T-helper 1 cell treated with Interleukin-12 subunit alpha and Interleukin-12 subunit beta and Interleukin-4 antibody, amounts not matched to agents 30 ng/mL and 1 ng/mL, for 36 hours (primary cell): Measurements from ENCODE around the gene JARID2. TPM values are rescaled to one million over a fixed set of nuclear protein-coding genes. Genes with fewer than 3 reads are reported as not detected.

ENCODE experiments used
- intact Hi-C: fragments of 100-400 bp; cut with micrococcal nuclease; formaldehyde crosslinking; loops from one replicate; pipeline ENCODE4 v1.15.1; 2024
- total RNA-seq: library from RNA; stranded (reverse); gene quantifications from 2 replicates; pipeline ENCODE4 v1.2.3, GENCODE V29; 2022

JARID2 gene
- total RNA-seq, 1 donor from 2014 or later, result 40.3 TPM

DNA sequence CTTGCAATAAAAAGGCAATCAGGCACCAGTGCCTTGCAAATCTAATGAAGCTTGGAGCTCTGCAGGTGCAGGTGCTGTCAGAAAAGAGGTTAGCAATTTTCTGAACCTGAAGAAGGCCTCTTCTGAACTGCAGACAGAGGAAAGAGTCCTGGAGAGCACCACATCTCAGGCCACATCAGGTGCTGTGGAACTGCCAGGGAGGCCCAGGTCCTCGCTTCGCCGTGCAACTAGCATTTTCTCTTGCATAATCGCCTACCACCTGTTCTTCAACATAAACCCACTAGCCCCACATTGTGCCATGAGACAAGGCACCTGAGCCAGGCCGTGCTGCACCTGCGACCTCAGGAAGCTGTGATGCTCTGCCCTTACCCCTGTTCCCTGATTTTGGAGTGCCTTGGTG, 229.4 kb downstream of the JARID2 start:
- intact Hi-C loops, result no loop called here

DNA sequence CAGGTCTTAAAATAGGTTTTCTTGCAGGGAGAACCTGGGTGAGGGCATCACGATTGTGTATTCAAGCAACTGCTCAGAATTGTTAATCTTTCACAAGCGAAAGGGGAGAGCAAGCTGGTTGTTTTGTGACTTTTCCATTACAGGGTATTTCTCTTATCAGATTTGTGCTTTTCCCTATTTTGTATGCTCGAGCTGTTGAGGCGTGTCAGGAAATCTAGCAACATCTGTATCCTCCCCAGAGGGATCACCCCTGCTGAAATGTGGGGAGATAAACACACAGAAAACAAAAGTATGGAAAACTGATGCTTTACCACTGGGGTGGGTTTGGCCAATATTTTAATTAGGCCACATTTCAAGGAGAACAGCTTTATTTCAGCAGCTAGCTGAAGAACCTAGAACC, 230.0 kb downstream of the JARID2 start:
- intact Hi-C loops, result no loop called here

DNA sequence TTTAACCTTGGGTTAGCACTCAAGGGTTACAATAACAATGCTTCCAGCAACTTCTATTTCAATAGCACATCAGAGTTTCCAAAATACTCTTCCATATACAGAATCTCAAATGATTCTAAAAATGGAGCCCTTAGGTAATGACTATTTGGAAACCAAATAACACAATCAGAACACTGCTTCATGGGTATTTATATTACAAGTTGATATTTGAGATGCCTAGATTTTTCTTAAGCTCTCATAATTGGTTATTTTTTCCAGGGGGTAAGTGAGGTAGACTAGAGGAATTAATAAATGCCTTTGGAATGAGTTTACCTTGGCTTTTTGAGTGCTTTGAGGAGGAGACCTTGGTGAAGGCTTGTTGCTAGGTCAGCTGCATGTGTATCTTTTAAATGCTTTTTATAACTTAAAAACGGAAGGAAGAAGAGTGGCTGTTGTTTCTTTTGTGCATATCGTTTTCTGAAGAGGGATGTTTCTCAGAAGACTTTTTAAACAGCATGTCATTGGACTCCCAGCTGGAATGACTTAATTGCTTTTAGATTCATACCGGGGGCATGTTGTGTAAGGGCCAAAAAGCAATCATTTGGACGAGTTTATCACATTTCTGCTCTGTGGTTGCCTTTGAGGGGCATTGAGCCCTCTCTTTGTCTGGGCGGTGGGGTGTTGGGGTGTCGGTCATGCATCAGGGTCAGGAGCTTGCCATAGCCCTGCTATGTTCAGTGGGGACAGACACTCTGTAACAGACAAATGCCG, 230.9 kb downstream of the JARID2 start:
- intact Hi-C loops, result no loop called here

DNA sequence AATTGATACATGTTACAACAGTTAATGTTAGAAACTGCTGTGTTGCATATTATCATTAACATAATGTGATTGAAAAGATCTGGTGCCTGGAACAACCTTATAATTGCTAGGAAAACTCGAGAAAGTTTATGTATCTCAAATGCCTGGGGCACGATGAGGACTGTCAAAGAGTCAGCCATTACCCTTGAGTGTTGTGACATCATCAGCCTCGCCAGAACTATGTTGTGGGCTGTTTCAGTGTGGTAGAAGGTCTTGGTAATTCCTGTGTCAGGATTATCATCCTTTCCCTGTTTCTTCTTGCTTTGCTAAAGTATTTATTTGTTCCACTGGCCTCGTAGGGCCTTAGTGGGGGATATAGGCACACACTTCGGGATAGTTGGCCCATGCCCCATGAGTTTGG, 231.9 kb downstream of the JARID2 start:
- intact Hi-C loops, result no loop called here

DNA sequence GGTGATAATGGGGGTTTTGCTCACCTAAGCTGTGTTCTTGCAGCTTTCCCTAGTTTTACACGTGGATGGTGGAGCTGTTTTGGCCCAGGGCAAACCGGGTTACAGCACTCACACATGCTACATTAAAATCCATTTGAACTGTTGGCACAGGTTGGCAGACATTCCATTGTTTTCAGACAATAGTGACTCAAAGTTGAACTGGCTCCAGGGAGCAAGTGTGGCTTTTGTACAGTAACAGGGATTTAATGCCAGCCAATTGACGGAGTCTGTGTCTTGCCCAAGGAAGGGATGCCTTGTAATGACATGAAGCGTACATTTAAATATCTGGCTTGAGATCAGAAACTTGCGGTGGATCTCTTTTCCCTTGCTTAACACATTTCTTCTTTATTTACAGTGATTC, 233.9 kb downstream of the JARID2 start:
- intact Hi-C loops, result no loop called here

DNA sequence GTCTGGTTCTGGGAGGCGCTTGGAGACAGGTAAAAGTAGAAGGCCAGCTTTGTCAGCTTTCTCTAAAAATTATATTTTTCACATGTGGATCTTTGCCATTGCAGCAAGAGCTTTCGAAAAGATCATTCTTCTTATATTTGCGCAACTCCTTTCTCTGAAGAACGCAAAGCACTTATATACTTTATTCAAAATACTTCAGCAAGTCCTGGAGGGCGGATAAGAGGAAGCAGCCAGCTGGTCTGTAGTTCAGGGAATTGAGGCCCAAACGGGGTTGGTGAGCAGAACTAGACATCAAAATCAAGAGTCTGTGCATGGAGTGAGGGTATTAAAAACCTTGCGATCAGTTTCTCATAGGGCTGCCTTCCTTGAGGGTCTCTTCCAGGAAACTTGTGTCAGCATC, 234.7 kb downstream of the JARID2 start:
- intact Hi-C loops, result no loop called here

DNA sequence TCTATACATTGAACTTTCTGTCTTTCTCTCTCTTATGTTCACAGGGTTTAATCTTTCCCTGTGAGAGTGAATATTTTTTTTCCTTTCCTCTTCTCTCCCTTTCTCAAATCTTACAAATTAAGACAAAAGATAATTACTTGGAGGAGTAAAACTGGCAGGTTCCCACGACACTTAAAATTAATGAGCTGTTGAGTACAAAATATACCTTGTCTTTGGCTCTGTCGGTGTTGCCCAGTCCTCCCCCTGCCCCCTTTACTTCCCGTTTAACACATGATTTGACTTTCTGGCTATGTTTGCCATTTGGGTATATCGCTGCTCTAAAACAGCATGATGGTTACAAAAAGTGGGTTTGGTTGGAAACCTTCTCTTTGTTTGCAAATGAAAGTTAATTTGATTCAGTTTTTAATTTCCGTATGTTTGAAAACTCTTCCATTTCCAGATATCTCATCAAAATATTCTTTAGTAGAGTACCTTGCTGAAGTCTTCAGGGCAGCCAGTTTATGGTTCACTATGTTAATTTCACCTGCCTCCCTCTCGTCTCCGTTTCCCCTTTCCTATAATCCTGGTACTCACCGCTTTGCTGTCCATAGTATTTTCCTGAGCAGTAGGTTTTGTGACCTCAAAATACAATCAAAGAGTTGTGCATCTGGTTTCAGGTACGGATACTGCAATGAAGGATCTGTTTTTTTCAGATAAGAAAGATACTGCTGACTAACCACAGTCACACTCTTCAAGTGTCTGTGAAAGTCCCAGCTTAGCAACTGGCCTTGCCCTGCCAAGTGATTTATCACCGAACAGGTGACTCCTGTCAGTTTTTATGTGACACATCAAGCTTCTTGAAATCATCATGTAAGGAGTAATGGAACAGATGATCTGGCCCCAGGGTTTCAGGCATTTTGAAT, 235.8 kb downstream of the JARID2 start:
- intact Hi-C loops, result no loop called here

DNA sequence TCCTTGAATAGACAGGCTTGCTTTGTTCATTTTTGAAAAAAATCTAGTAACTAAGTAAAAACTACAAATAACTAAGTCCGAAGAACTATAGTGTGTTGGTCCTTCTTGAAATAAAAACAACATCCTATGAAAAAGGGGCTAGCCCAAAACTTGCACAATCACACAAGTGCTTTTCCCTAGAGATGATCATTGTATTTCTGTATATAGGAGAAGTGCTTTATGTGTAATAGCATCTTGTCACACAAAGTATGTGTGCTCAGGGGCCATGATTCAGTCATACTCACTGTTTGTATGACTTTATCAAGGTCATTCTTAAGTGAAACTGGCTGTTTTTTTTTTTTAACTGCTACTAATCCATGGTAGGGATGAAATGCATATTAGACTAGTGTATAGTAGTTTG, 237.2 kb downstream of the JARID2 start:
- intact Hi-C loops, result no loop called here

DNA sequence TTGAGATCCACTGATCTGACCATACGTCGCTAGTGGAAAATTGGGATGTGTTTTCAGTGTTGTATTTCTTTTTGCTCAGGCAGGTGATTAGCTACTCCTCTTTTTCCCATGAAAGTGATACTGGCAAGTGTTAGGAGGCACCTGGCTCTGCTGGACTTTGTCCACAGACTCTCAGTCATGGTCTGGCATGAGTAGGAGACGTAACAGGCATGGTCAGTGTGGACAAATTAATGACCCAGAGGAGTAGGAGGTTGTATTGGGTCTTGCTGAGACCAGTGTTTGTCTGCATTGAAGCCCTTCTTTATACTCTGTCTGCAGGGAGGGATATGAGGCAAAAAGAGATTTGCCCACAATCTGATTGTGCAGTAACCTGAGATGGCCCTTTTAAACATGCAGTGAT, 238.3 kb downstream of the JARID2 start:
- intact Hi-C loops, result no loop called here

DNA sequence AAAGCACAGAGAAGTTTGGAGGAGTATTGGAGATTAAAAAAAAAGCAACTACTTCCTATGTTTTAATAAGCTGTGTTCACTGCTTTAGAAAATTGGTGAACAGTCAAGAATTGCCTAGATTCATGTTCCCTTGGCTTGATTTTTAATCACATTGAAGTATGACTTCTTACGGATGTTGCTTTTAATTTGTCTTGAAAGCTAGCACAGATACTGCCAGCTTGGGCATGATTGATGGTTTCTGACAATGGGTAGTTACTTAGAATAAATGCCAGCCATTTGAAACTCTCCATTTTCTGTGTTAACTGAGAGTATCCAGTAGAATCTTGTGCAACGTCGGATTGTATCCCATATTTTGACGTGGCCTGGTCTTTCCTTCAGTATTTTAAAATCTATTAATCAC, 239.0 kb downstream of the JARID2 start:
- intact Hi-C loops, result no loop called here

DNA sequence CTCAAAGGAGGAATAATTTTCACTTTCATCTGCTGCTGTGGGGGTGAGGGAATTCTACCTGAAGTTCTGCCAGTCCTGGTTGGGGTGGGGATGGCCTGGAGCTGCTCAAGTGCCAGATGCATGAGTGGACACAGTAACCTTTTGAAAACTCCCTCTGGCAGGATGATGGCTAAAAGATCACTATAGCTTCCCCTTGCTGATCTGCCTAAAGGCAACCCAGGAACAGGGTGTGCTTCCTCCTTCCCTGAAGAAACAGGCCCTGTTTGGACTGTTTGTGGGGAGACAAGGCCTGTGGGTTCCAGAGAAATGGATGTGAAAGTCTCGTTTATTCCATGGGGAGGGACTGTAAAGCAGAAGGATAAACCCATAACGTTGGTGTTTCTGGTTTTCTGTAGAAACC, 240.1 kb downstream of the JARID2 start:
- intact Hi-C loops, result no loop called here

DNA sequence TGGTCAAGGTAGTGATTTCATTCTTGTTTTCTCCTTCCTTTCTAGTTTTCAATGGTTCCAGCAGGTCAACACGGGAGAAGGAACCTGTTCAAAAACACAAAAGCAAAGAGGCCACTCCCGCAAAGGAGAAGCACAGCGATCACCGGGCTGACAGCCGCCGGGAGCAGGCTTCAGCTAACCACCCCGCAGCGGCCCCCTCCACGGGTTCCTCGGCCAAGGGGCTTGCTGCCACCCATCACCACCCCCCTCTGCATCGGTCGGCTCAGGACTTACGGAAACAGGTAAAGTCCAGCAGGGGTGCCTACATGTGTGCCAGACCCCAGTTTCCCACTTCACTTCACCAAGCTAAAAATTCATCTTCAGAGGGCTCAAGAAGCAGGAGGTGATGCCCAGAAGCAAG, 241.4 kb downstream of the JARID2 start:
- intact Hi-C loops, result no loop called here

DNA sequence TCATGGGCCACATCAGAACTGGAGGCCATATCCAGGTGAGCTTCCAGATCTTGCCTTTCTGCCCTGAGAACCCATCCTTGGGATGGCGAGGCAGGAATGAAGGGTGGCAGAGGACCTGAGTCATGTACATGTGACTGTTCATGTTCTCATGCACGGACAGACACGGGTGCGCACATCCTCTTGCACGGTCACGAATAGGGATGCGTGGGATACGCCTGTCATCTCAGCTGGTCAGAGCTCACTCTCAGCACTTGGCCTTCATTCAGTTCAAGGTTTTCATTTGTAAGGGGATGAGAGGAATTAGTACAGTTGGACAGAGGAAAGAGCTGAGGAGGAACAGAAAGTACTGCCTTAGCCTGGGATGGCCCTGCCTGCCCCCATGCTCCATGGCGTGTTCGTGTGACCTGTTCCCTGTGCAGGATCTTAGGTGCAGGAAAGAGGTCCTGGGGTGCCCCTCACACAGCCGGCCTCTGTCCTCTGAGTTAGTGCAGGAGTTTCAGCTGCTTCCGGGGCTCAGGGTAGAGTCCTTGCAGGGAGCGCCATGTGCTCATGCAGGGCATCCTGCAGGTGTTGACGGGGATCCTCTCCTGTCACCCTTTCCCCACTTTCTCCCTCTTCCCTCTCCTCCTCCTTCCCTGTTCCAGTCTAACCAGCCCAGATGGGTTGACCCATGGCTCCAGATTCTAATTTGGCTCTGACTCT, 243.5 kb downstream of the JARID2 start:
- intact Hi-C loops, result no loop called here

DNA sequence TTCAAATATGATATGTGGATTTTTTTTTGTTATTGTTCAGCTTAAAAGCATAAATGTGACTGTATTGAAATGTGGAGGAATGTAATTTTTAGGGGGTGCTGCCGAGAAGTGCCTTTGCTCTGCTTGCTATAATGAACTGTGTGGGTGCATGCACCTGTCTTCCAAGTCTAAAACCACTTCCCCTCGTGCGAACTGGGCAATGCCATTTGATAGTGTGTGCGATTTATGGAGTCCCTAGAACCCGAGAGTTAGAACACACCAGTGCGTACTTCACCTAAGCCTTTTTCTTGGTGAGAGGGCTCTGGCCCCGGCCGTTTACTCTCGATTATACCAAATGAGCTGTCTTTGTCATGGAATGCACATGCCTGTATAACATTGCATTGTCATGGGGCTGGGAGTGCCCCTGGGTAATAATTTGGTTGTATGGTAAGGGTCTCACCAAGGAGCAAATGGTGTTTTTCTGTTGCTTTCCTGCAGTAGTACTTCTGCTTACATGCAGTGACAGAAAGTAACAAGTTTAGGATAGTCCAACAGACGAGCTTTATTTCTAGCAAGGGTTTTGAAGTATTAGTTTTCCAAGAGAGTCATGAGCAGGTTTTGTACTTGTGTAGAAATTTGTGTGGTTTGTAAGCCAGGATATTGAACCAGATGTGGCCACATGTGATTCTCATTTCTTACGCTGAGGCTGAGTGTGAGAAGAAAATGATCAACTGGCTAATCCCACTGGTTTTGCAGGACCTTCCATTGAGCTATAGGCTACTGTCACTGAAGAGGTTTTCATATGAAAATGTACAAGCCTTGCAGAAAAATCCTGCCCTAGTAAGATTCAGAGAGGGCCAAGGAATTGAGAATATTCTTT, 244.6 kb downstream of the JARID2 start:
- intact Hi-C loops, result loop anchor here (1.0 to 2.0 kb wide), 5 partner anchors 133 to 1279 kb away; no protein-coding TSS in a partner anchor

DNA sequence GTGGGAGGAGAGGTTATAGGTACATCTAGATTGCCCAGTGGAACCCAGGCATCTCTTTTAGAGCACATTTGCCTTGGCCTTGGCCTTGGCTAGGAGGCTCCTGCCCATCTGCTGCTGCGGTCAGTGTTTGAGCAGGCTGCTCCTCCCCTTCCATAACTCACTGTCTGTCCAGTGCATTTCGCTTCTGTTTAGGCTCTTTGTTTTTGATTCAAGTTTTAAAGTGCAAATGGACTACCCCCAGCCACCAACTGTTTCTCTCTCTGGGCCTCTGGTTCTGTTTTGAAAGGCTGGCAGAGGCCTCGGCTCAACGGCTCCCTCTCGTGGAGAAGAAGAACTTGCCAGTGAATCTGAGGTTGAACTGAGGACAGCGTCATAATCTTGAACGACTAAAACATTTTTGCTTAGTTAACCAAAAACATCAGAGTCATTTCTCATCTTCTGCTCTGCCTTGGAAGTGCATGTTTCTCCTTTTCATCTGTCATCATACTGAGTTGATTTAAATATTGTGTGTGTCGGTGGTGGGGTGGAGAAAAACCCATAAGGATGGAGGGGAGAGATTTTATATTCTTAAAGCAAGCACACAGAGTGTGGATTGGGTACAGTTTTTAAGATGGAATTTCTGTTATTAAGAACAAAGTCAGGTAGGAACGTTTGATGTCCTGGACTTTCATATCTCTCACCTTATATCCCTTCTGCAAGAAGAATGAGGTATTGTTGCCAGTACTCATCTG, 245.6 kb downstream of the JARID2 start:
- intact Hi-C loops, result loop anchor here (1.0 to 2.0 kb wide), 5 partner anchors 132 to 1280 kb away; no protein-coding TSS in a partner anchor

DNA sequence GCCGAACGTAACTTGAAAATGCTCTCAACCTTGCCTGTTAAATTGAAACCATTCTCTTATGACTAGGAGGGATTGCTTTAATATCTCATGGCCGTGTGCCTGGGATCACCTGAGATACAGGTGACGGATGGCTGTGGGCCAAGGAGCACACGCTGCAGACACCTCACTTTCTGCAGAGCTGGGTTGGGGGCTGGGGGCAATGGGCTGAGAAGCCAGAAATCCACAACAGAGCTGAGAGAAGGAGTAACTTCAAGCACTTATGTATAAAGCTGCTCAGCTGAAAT, 246.1 kb downstream of the JARID2 start:
- intact Hi-C loops, result loop anchor here (1.0 to 2.0 kb wide), 5 partner anchors 131 to 1281 kb away; no protein-coding TSS in a partner anchor

DNA sequence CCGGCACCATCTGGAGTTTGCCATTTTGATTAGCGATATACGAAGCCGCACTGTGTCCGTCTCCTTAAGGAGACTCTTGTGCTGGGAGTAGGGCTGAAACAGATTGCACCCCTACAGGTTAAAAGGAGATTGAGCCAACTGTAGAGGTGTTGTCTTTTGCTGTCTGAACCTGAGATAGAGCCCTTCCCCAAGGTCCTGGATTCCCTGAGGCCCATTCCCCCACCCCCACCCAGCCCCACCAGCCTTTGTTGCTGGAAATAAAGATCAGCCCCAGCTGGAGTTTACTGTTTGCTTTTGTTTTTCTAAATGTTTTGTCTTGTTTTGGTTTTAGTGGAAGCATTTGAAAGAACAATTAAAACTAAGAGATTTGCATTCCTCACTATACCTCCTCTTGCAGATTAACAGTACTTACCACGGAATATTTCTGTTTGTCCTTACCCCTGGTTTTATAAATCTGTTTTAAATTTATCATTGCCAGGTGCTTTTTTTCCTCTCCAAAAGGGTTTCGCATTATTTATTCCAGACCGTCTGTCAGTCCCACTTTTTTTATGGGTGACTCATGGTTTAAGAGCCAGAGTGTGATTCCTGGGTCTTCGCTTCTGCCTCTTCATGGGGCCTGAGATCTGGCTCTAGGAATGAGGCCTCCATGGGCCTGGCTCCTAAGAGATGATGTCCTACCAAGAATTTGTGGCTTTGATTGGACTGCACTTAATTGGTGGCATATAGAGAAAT, 247.7 kb downstream of the JARID2 start:
- intact Hi-C loops, result no loop called here

DNA sequence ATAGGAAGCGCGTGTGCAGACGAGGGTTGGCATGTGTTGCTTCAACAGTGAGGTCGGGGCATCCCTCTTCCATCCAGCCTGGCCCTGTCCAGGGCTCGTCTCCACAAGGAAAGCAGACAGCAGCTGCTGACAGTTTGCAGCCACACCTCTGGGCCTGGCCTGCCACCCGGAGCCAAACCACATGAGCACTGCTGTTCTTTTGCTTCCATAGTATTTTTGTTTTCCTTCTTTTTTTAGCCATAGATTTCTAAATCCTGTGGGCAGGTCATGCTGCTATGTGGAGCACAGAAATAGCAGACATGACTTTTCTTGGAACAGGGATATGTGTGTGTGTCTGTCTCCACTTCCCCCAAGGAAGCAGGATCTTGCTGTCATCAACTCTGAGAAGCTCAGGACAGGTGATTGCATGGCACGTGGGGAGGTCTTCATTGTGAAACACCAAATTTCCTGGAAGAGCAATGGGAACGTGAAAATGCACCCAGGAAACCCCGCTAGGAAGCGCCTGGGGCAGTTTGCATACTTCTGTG, 249.6 kb downstream of the JARID2 start:
- intact Hi-C loops, result no loop called here

DNA sequence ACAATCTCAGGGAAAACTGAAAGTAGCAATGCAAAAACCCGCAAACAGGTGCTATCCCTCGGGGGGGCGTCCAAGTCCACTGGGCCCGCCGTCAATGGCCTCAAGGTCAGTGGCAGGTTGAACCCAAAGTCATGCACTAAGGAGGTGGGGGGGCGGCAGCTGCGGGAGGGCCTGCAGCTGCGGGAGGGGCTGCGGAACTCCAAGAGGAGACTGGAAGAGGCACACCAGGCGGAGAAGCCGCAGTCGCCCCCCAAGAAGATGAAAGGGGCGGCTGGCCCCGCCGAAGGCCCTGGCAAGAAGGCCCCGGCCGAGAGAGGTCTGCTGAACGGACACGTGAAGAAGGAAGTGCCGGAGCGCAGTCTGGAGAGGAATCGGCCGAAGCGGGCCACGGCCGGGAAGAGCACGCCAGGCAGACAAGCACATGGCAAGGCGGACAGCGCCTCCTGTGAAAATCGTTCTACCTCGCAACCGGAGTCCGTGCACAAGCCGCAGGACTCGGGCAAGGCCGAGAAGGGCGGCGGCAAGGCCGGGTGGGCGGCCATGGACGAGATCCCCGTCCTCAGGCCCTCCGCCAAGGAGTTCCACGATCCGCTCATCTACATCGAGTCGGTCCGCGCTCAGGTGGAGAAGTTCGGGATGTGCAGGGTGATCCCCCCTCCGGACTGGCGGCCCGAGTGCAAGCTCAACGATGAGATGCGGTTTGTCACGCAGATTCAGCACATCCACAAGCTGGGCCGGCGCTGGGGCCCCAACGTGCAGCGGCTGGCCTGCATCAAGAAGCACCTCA, 250.7 kb downstream of the JARID2 start:
- intact Hi-C loops, result no loop called here
